ENCODE data around the gene ZNF680.
"Not testable (repeated sequence)": the region's sequence is repeated elsewhere in the genome, so short reads cannot be mapped to it uniquely, and the experiment has no call there.

Gene ZNF680

DNA sequence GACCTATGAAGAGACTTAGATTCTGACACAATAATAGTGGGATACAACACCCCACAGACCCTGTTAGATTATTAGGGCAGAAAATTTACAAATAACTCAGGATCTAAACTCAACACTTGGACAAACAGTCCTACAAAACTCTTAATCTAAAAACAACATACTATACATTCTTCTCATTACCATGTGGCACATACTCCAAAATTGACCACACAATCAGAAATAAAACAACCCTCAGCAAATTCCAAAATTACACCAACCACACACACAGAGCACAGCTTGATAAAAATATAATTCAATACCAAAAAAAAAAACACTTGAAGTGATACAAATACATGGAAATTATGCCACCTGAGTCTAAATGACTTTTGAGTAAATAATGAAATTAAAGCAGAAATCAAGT is 7.8 kb downstream of the ZNF680 start:
- no peak for DNase-seq (ENCODE audit: low read depth)

- DNase-seq (ENCODE audit: low read depth), result not testable (repeated sequence)
Measured at GRCh38 chr7:64554188-64554587, 8.7 kb downstream of the ZNF680 start.

DNA sequence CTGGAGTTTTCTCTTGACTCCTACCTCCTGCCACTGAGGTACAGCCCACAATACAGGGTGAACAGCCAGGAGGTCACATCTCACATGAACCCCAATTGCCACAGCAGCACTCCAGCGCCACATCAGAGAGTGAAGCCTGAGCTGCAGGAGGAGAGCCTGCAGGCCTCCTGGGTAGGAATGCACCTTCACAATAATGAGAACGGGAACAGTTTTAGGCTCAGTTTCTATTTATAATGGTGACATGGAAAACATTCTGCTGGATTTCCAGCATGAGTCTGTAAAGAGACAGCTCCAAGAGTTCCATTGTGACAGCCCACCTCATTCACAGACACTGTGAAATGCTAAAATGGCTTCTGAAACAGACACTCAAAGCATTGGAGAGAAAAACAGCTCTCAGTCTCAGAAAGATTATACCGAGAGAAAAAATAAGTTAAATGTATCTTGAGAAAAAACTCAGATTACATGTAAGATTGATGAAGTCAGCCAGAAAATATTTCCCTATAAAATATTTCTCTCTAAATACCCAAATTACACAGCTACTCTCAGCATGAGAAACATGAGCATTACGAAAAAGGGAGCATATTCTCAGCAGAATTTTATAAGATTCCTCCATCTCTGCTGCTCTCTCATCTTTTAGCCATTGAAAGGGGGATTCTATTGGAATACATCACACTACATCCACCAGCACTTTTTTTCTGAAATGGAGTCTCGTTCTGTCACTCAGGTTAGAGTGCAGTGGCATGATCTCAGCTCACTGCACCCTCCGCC is 11.3 kb downstream of the ZNF680 start:
- no peak for DNase-seq (ENCODE audit: low read depth)

GRCh38 chr7:64544010-64544409 is 18.9 kb downstream of the ZNF680 start:
- DNase-seq (ENCODE audit: low read depth), result no peak

- no peak for DNase-seq (ENCODE audit: low read depth)
Measured at GRCh38 chr7:64541438-64542359, 21.2 kb downstream of the ZNF680 start.

DNA sequence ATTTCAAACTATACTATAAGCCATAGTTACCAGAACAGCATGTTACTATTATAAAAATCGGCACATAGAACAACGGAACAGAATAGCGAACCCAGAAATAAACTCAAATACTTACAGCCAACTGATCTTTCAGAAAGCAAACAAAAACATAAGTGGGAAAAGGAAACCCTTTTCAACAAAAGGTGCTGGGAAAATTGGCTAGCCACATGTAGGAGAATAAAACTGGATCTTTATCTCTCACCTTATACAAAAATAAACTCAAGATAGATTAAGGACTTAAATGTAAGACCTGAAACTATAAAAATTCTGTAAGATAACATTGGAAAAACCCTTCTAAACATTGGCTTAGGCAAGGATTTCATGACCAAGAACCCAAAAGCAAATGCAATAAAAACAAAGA is 29.1 kb downstream of the ZNF680 start:
- DNase-seq (ENCODE audit: low read depth), result no peak

DNA sequence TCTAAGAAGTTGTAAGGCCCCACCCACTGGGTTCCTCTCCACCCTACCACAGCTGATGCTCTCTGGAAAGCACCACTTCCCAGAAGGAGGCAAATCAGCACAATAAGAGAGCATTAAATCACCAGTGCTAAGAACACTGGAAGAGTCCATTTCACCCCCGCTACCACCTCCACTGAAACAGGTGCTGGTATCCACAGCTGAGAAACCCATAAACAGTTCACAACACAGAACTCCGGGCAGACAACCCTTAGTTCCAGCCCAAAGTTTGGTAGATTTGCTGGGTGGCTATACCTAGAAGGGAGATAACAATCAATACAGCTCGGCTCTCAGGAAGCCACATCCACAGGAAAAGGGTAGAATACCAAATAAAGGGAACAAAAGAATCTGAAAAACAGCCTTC is 34.1 kb downstream of the ZNF680 start:
- no peak for DNase-seq (ENCODE audit: low read depth)

DNA sequence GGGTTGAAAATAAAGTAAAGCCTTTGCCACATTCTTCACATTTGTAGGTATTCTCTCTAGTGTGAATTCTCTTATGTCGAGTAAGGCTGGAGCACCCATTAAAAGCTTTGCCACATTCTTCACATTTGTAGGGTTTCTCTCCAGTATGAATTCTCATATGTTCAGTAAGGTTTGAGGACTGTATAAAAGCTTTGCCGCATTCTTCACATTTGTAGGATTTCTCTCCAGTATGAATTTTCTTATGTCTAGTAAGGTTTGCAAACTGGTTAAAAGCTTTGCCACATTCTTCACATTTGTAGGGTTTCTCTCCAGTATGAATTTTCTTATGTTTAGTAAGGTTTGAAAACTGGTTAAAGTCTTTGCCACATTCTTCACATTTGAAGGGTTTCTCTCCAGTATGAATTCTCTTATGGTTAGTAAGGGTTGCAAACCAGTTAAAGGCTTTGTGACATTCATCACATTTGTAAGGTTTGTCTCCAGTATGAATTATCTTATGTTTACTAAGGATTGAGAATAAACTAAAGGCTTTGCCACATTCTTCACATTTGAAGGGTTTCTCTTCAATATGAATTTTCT is 41.4 kb downstream of the ZNF680 start:
- no peak for DNase-seq (ENCODE audit: low read depth)

- no peak for DNase-seq (ENCODE audit: low read depth)
Measured at GRCh38 chr7:64516451-64516850, 46.4 kb downstream of the ZNF680 start.

DNA sequence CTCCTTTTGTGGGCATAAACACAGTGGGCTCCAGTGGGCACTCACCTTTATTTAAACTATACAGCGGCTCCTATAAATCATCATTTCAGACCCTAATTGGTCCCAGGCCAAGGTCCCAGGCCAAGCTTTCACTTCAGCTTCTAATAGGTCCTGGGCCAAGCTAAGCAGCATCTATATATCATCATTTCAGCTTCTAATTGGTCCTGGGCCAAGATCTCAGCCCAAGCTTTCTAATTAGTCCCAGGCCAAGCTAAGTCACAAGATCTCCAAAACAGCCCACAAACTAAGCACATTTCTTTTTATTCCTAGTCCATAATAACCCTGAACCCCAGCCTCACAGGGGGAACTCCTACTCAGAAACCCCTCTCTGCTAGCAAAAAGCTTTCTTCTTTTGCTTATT is 47.1 kb downstream of the ZNF680 start:
- DNase-seq (ENCODE audit: low read depth), result no peak

GRCh38 chr7:64515330-64515729 is 47.5 kb downstream of the ZNF680 start:
- no peak for DNase-seq (ENCODE audit: low read depth)

GRCh38 chr7:64509583-64509982 is 53.3 kb downstream of the ZNF680 start:
- DNase-seq (ENCODE audit: low read depth), result no peak

DNA sequence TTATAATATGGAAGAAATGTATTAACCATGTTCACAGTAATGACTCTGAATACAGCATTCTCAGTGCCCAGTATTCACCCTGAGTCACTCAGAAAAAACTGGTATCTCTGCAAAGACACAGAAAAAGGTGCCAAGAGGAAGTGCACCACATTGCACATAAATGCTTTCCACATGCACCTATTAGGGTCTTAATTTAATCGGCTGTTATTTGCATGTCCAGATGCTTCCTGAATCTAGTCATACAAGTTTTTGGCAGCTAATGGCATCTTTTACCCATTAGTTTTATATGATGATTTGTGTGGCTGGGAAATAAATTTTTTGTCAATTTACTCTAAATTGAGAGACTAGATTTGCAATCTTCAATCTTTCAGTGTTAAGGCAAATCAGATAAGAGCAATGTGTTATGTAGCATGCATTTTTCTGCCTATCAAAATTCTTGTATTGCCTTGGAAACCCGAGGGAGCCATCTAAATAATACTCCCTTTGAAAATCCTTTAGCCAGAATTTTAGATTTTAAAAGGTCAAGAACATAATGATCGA is 58.2 kb downstream of the ZNF680 start:
- DNase-seq (ENCODE audit: low read depth), result no peak

DNA sequence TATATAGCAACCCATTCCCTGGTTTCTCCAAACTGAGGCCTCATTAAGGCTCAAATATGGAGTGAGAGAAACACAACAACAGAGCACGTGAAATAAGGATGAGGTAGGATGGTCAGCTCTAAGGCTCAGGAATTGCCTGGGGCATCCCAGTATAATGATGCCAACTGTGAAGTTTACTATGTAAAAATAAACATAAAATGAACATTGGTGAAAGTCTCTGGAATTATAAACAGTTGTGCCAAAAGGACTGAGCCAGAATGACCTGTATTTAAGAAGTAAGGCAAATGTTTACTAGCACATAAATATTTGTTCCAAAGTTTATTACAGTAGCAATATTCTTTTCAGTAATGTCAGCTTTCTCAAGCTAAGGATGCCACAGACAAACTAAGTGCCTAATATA is 64.6 kb downstream of the ZNF680 start:
- no peak for DNase-seq (ENCODE audit: low read depth)

DNA sequence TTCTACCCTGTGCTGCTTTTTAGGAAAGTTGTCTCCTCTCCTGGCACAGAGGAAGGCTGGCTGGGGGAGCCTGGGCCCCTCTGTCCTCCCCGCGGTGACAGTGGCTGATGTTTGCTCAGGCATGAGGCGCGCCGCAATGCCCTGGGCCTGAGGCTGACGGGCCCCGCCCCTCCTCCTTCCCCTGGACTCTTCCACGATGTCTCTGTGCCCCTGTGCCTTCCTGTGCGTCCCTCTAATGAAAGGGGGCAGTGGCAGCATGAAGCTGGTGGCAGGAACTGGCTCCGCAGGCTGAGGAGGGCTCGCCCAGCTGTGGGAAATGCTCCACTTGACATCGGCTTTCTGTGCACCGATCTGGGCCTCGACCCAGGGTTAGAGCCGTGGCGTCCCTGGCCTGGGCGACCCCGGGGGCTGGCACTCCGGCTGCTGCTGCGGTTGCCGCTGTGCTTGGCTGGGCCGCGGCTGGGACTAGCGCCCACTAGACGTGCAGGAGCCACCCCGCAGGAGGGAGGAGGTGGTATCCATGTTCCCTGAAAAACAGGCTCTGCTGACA is 67.9 kb downstream of the ZNF680 start:
- no peak for DNase-seq (ENCODE audit: low read depth)

DNA sequence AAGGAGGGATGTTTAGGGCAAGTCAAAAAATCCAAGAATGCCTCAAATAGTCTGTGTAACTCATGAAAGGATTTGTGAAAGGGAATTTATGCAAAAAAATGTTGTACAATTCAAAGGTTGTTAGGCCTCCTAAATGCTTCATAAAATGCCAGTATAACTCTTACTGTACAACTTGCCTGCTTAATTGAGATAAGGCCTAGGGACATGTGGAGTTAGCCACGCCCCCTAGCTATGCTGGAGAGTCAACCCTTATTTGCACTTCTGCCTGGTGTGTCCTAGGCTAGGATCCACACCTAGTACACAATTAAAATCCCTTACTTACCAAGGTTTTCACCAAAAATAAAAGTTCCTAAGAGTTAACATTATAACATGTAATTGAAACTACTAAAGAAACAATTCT is 77.2 kb downstream of the ZNF680 start:
- no peak for DNase-seq (ENCODE audit: low read depth)

All from stimulated activated CD8-positive, alpha-beta memory T cell treated with anti-CD3 and anti-CD28 coated beads, Interleukin-4, amount 100 ng/mL, for 24 hours (primary cell).